NOMO-1 treated with dmso at 0.1 percent for 144 hours (cell line): ENCODE data around the gene POLR3K.
A peak's percentile ranks its signal among the peaks of the same experiment; 100 is the strongest.
"Not testable (repeated sequence)": the region's sequence is repeated elsewhere in the genome, so short reads cannot be mapped to it uniquely, and the experiment has no call there.

Source experiments
- DNase-seq: peaks from one replicate; lab custom pipeline; 2025; ENCODE audit not compliant: unreplicated experiment; lab: John Stamatoyannopoulos, UW

The POLR3K gene

GRCh38 chr16:20886-21285 is 32.5 kb downstream of the POLR3K start:
- DNase-seq = not testable (repeated sequence)

- not testable (repeated sequence) for DNase-seq
Measured at GRCh38 chr16:17062-17765, 36.2 kb downstream of the POLR3K start.

- peak; percentile 42 for DNase-seq
Measured at GRCh38 chr16:10772-11171, 42.6 kb downstream of the POLR3K start.

- no peak for DNase-seq
Measured at GRCh38 chr16:9903-10665, 43.3 kb downstream of the POLR3K start.
